GM12878 (cell line): ENCODE data around the gene MYL12A.

Experiments used
- CHD4 ChIP-seq: fragments of 200-600 bp; sonication (generic); IDR thresholded peaks from 2 replicates; pipeline ENCODE4 v1.6.1; 2016; ENCODE audit warnings: mild to moderate bottlenecking
- GABPA ChIP-seq: IDR thresholded peaks from 2 replicates; pipeline ENCODE4 v1.6.1; 2014; ENCODE audit warnings: antibody characterized with exemption, low read depth, mild to moderate bottlenecking, inconsistent platforms
- MEF2A ChIP-seq: IDR thresholded peaks from 2 replicates; pipeline ENCODE4 v1.6.1; 2011; ENCODE audit warnings: low read depth, mild to moderate bottlenecking, low read length, moderate library complexity; ENCODE audit not compliant: insufficient read depth
- NFXL1 ChIP-seq: fragments of 450-650 bp; IDR thresholded peaks from 2 replicates; pipeline ENCODE4 v1.6.1; 2017; ENCODE audit warnings: antibody characterized with exemption, mild to moderate bottlenecking, borderline replicate concordance
- POLR2AphosphoS5 ChIP-seq: IDR thresholded peaks from 2 replicates; pipeline ENCODE4 v1.6.1; 2011; ENCODE audit warnings: mild to moderate bottlenecking, low read length, inconsistent platforms
- RAD21 ChIP-seq: IDR thresholded peaks from 2 replicates; pipeline ENCODE4 v1.6.1; 2011; ENCODE audit warnings: mild to moderate bottlenecking, low read depth, low read length, moderate library complexity; ENCODE audit not compliant: insufficient read depth
- SREBF2 ChIP-seq: IDR thresholded peaks from 2 replicates; pipeline ENCODE4 v1.6.1; 2012; ENCODE audit warnings: mild to moderate bottlenecking, low read length
- TAF1 ChIP-seq: IDR thresholded peaks from 2 replicates; pipeline ENCODE4 v1.6.1; 2011; ENCODE audit warnings: mild to moderate bottlenecking, low read depth, low read length, borderline replicate concordance
- YY1 ChIP-seq: IDR thresholded peaks from 2 replicates; pipeline ENCODE4 v1.6.1; 2011; ENCODE audit warnings: low read depth, mild to moderate bottlenecking, low read length
- ZNF274 ChIP-seq: IDR thresholded peaks from one replicate; pipeline ENCODE4 v1.8.0; 2011; ENCODE audit not compliant: insufficient read length, insufficient read depth
- ZNF384 ChIP-seq: IDR thresholded peaks from 2 replicates; pipeline ENCODE4 v1.6.1; 2012; ENCODE audit warnings: low read depth, mild to moderate bottlenecking, low read length, improper control_type of control experiment, borderline replicate concordance
- TF ChIP-seq, protein P1 (sequence below), 3 experiments: IDR thresholded peaks in 2 of 3; conservative IDR thresholded peaks in 1 of 3; 2 replicates each; pipeline ENCODE4 v1.5.1; 2011; ENCODE audit warnings: low read depth in 3 of 3, low read length in 3 of 3, mild to moderate bottlenecking in 3 of 3, control low read depth in 2 of 3, moderate library complexity in 2 of 3, inconsistent platforms in 1 of 3, mixed read lengths in 1 of 3; ENCODE audit not compliant: control insufficient read depth in 2 of 3, insufficient read depth in 1 of 3; ENCODE audit errors: extremely low read depth in 1 of 3
- TF ChIP-seq, protein P2 (sequence below): IDR thresholded peaks from 2 replicates; pipeline ENCODE4 v1.6.1; 2011; ENCODE audit warnings: low read depth, low read length, improper control_type of control experiment, borderline replicate concordance
- TF ChIP-seq, protein P3 (sequence below): fragments of 450-650 bp; IDR thresholded peaks from 2 replicates; pipeline ENCODE4 v1.6.1; 2016; ENCODE audit warnings: mild to moderate bottlenecking, moderate library complexity, borderline replicate concordance

DNA sequence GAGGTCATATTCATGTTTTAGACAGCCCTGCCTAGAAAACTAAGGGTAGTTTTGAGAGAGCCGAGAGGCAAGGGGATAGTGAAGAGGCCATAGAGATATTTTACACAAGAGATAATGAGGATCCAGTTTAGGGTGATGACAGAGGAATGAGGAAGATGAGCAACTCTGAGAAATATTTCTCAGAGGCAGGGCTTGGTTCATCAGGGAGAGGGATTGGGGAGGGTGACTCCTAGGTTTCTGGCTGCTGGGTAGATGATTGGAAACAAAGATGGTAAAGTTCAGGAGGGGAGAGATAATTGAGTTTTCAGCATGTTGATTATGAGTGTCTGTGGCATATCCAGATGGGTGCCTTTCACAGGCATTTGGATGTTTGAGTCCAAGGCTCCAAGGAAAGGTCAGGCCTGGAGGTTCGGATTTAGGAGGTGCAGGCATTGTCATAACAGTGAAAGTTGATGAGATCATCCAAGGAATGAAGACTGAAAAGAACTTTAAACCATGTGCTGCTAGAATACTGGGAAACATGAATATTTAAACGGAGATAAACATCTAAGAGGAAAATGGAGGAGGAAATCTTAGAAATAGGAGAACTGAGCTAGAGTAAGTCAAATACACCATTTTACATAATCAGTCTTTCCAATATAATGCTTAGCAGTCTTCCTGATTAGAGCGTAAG, 21.8 kb downstream of the MYL12A start:
- TF ChIP-seq CHD4 (no peak), YY1 (no peak), ZNF384 (no peak), ZNF274 (no peak), SREBF2 (no peak), NFXL1 (no peak), TAF1 (no peak), POLR2AphosphoS5 (no peak), GABPA (no peak), MEF2A (no peak), RAD21 (no peak)
- TF ChIP-seq, protein P1, sequence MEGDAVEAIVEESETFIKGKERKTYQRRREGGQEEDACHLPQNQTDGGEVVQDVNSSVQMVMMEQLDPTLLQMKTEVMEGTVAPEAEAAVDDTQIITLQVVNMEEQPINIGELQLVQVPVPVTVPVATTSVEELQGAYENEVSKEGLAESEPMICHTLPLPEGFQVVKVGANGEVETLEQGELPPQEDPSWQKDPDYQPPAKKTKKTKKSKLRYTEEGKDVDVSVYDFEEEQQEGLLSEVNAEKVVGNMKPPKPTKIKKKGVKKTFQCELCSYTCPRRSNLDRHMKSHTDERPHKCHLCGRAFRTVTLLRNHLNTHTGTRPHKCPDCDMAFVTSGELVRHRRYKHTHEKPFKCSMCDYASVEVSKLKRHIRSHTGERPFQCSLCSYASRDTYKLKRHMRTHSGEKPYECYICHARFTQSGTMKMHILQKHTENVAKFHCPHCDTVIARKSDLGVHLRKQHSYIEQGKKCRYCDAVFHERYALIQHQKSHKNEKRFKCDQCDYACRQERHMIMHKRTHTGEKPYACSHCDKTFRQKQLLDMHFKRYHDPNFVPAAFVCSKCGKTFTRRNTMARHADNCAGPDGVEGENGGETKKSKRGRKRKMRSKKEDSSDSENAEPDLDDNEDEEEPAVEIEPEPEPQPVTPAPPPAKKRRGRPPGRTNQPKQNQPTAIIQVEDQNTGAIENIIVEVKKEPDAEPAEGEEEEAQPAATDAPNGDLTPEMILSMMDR (IDR thresholded peaks at IDR 0.05 in 2 of 3, conservative IDR thresholded peaks at IDR 0.05 in 1 of 3; ENCODE audit: control insufficient read depth in 2 of 3, extremely low read depth in 1 of 3, insufficient read depth in 1 of 3, low read depth in 3 of 3, low read length in 3 of 3), result no peak
- TF ChIP-seq, protein P2, sequence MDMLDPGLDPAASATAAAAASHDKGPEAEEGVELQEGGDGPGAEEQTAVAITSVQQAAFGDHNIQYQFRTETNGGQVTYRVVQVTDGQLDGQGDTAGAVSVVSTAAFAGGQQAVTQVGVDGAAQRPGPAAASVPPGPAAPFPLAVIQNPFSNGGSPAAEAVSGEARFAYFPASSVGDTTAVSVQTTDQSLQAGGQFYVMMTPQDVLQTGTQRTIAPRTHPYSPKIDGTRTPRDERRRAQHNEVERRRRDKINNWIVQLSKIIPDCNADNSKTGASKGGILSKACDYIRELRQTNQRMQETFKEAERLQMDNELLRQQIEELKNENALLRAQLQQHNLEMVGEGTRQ, result no peak
- TF ChIP-seq, protein P3, sequence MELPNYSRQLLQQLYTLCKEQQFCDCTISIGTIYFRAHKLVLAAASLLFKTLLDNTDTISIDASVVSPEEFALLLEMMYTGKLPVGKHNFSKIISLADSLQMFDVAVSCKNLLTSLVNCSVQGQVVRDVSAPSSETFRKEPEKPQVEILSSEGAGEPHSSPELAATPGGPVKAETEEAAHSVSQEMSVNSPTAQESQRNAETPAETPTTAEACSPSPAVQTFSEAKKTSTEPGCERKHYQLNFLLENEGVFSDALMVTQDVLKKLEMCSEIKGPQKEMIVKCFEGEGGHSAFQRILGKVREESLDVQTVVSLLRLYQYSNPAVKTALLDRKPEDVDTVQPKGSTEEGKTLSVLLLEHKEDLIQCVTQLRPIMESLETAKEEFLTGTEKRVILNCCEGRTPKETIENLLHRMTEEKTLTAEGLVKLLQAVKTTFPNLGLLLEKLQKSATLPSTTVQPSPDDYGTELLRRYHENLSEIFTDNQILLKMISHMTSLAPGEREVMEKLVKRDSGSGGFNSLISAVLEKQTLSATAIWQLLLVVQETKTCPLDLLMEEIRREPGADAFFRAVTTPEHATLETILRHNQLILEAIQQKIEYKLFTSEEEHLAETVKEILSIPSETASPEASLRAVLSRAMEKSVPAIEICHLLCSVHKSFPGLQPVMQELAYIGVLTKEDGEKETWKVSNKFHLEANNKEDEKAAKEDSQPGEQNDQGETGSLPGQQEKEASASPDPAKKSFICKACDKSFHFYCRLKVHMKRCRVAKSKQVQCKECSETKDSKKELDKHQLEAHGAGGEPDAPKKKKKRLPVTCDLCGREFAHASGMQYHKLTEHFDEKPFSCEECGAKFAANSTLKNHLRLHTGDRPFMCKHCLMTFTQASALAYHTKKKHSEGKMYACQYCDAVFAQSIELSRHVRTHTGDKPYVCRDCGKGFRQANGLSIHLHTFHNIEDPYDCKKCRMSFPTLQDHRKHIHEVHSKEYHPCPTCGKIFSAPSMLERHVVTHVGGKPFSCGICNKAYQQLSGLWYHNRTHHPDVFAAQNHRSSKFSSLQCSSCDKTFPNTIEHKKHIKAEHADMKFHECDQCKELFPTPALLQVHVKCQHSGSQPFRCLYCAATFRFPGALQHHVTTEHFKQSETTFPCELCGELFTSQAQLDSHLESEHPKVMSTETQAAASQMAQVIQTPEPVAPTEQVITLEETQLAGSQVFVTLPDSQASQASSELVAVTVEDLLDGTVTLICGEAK, result no peak
